GM18858 (cell line): ENCODE measurements around the gene ANKRD53.

ENCODE experiments used
- ATAC-seq: cut with Tn5 transposase; IDR thresholded peaks from one replicate; pipeline ENCODE4 v1.9.1; 2021; ENCODE audit not compliant: unreplicated experiment

Gene ANKRD53

GRCh38 chr2:70978341-70979179, at the start of gene ANKRD53:
ANKRD53 (plus strand) TSS chr2:70978630; CDS start chr2:70978646, 16 bp downstream.
- ATAC-seq = no peak

- ATAC-seq = no peak
These were observed 47.8 kb upstream of the ANKRD53 start for GRCh38 chr2:70930371-70931329.

- ATAC-seq = no peak
These were observed 46.9 kb upstream of the ANKRD53 start for GRCh38 chr2:70931376-70932000.

- no peak for ATAC-seq
These were observed 45.7 kb upstream of the ANKRD53 start for GRCh38 chr2:70932631-70933230.

GRCh38 chr2:70934981-70935380, 43.4 kb upstream of the ANKRD53 start:
- no peak for ATAC-seq

GRCh38 chr2:70935468-70936164, 42.8 kb upstream of the ANKRD53 start, which contains the start of gene ATP6V1B1:
ATP6V1B1 (plus strand) TSS chr2:70935900; CDS start chr2:70935955, 55 bp downstream.
- ATAC-seq = no peak

- ATAC-seq = no peak
These were observed 42.1 kb upstream of the ANKRD53 start for GRCh38 chr2:70936165-70936978.

- no peak for ATAC-seq
These were observed 41.2 kb upstream of the ANKRD53 start for GRCh38 chr2:70936979-70937811.

- ATAC-seq = no peak
These were observed 40.4 kb upstream of the ANKRD53 start for GRCh38 chr2:70937866-70938585.

GRCh38 chr2:70938586-70938950, 39.9 kb upstream of the ANKRD53 start:
- no peak for ATAC-seq

- ATAC-seq = no peak
These were observed 39.2 kb upstream of the ANKRD53 start for GRCh38 chr2:70939001-70939838.

- ATAC-seq = no peak
These were observed 38.4 kb upstream of the ANKRD53 start for GRCh38 chr2:70939839-70940580.

- no peak for ATAC-seq
These were observed 37.2 kb upstream of the ANKRD53 start for GRCh38 chr2:70941186-70941585.

- ATAC-seq = no peak
These were observed 36.7 kb upstream of the ANKRD53 start for GRCh38 chr2:70941701-70942100.

GRCh38 chr2:70942396-70943204, 35.8 kb upstream of the ANKRD53 start:
- ATAC-seq = no peak
